Inferior parietal cortex (tissue), 1 donor: Measurements from ENCODE around the gene MPDZ.

Source experiments
- DNase-seq: peaks from one replicate; pipeline ENCODE4 v3.0.0-alpha.2; 2016; ENCODE audit errors: extremely low spot score

Gene MPDZ

DNA sequence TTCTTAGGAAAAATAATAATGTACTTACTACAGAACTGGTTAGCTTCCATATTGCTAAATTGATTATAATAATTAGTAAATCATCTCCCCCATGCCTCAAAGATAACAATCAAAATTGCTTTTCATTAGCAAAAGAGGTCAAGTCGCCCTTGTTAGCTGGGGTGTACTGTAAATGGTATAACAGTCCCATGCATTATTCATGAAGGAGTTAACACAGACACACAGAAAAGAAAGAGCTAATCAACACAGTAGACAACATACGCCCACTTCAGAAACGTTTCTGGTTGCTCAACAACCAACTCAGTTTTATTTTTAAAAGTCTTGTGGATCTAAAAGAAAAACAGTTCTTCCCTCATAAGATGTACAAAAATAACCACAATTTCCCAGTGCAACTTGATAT lies 100.2 kb downstream of the MPDZ start:
- DNase-seq: peak; percentile 32

DNA sequence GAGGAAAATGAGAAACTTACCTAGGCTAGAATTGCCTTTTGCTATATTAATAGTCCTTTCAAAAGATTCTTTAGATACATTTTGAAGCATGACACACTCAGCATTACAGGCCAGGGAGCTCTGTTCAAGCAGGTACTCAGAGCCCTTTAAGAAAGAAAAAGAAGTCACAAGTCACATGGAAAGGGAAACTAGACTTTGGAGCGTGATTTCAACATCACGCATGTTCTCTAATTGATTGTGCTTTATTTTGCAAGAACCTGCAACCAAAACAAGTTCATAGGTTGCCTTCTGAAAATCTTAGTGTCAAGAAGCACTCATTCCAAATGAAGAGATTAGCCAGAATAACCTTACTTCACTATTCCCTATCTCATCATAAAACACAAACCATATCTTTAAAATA lies 103.8 kb downstream of the MPDZ start:
- DNase-seq: no peak

DNA sequence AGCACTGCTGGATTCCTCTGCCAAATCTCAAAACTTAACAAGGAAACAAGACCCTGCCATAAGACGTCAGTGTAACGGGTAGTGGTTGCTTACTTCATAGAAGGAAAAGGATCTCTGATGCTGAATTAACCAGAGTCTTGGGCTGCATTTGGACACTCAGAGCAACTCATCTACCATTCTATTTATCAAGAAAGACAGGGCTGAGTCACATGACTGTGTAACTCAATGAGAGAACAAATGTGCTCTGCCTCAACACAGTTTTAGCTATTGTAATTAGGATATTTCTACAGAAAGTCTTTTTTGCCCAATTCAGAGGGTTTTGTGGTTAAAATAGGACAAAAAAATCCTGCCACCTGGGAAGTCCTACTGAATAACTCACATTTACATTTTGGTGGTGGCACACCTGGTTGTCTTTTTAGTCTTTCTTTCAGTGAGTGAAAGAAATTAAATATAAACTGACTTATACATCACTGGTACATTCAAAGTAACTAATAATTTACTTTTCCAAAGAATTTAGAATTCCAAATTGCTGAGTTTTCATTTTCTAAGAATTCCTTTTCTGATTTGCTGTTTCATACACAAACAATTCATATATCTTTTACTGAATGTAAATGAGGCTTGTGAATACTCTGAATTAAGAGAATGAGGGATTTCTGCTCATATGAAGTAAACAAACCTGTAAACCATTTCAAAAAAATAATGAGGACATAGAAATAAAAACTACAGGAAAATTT lies 104.4 kb downstream of the MPDZ start:
- DNase-seq: no peak

DNA sequence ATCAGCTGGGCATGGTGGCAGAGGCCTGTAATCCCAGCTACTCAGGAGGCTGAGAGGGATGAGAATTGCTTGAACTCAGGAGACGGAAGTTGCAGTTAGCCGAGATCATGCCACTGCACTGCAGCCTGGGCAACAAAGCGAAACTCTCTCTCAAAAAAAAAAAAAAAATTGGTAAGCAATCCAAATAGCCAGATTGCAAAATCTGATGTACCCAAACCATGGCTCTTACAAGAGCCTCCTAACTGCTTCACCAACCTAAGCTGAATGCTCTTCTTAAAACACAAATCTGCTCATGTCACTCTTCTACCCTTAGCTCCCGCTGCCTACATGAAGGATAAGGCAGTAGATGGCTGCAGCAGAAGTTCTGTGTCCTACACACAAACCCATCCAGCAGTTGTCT lies 105.9 kb downstream of the MPDZ start:
- DNase-seq: no peak

DNA sequence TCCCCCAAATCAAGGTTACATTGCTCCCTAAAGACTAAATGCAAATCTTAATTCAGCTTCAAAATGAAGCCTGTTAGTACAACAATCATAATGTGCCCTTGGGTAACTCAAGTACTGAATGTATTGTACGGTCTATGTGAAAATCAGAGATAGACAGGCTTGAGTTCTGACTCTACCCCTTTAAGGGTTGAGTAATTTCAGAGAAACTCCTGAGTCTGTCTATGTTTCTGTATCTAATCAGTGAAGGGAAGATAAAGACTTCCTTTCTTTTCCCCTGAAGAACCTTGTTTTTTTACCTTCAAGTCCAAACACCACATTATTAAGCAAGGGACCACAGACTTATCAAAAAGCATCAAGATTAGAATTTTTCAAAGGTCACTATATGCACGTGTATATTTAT lies 108.2 kb downstream of the MPDZ start:
- DNase-seq: no peak

DNA sequence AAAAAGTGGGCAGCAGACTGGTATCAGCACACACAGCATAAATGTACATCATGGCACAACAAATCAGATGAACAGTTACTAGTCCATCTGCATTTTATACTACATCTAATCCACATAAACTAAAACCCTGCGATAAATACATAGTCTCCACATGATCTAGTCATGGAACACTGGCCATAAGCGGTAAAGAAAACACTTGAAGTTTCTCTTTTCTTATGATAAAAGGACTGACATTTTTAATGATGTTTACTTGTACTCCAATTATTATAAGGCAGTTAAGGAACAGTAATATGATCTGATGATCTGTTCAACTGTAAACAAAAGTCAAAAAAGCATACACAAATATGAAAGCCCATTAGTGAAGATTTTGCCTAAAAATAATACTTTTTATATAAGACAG lies 112.5 kb downstream of the MPDZ start:
- DNase-seq: no peak

DNA sequence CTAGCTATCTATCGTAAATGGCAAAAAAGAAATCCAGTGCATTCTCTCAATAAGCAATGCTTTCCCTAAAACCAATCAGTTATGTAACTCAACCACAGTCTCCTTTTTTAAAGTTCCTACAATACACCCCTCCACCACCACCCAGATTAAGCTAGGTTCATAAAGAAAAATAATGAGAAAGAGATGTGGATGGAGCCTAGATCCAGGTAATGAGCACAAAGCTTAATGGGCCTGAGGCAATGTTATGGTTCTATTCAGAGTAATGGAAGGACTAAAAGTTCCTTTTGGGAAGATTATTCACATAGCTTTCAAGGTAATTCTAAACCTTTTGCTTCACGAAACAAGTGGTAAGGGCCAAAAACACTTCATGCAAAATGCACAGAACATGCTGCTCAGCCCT lies 113.5 kb downstream of the MPDZ start:
- peak; percentile 28 for DNase-seq

DNA sequence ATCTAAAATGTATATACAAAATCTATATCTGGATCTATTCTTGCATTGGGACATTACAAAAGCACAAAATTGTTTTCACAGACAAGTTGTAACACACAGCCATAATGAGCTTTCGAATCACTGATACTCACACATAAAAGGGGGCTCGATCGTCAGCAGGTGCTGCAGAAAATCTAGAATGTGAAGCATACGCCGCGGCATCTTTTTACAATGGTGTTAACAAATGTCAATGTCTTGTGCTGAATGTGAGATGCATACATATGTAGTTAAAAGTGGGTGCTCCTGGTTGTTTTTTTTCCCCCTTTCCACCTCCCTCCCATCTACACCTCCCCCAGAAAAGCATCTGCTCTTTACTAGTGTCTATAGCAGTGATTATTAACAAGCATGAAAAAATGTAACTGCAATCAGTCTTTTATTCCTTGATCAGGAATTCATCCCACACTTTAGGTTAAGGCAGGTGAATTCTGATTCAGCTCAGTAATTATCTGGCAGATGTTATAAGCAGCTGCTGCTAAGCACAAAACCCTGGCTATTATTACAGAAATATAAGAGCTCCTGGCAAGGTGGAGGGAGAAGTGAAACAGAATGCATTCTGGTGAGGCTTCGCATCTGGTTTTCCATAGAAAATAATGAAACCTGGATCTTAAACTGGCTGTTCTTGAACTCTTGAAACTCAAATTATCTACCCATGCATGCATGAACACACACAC lies 114.1 kb downstream of the MPDZ start:
- peak; percentile 16 for DNase-seq

DNA sequence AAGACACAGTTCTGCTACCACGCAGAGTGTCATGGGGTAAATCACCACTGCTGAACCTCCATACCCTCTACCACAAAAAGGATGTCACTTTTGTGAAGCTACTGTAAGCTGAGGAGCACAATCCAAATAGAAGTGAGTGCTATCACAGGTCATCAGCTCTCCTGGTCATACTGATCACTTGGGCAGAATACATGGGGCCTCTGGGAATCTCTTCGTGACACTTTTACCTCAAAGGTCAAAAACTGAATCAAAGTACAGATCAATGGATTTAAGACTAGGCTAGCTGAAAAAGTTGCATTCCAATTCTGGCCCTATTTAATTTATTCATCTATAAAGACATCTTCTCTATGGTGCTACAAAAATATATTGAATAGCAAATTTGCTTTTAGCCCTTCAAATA lies 115.5 kb downstream of the MPDZ start:
- no peak for DNase-seq

DNA sequence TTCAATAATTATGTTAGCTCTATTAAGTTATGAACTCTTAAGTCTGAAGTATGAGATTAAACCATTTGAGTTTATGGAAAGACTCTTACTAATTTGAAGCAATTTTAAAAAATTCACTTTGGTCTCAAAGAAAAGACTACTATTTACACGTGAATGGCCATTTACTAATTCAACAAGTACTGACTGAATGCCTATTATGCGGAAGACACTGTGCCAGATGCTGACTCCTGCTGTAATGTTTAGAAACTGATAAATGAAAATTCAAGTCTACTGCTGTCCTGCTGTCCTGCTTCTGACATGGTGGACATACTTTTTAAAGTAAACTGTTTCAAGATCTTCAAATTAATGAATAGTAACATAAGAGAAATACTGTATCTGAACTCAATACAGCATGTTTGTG lies 116.2 kb downstream of the MPDZ start:
- no peak for DNase-seq

DNA sequence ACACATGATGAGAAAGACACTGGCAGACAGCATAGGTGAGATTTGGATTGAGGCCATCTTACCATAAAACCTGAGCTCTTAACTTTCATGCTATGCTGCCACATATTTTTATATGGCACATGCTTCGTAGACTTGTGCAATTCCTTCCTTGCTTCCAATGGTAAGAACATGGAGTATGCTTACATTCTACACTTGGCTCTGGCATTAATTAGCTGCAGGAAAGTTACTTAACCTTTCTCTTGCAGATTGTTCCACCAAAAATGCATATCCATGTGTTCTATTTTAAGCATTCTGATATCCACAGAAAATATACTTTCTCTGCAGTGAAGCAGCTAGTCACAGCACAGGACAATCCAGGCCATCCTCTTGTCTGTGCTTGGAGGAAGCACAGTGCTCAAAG lies 119.4 kb downstream of the MPDZ start:
- no peak for DNase-seq

DNA sequence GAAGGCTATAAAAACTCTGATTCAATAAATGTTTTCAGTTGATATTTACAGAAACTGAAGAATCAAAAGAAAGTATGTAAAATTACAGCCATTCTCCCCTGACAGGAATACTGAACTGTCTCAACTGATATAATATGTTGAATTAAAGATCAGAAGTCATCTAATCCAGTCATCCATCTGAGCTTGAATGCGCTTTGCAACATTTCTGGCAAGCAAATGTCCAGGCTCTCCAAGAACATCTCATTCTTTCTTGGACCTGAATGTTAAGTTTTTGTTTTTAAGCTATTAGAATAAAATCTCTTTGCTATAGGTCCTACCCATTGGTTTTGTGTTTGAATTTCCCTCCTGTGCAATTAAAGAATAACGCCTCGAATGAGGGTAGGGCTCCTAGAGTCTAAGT lies 120.5 kb downstream of the MPDZ start:
- DNase-seq: no peak

DNA sequence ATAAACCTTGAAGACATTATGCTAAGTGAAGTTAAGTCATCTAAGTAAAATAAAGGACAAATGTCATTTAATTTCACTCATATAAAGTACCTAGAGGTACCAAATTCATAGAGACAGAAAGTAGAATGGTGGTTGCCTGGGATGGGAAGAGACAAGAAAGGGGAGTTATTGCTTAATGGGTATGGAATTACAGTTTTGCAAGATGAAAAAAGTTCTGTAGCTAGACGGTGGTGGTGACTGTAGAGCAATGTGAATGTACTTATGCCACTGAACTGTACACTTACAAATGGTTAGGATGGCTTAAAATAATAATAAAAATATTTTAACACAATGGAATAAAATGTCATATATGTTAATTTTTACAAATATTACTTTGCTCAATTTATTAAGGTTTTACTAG lies 128.0 kb downstream of the MPDZ start:
- DNase-seq: no peak

DNA sequence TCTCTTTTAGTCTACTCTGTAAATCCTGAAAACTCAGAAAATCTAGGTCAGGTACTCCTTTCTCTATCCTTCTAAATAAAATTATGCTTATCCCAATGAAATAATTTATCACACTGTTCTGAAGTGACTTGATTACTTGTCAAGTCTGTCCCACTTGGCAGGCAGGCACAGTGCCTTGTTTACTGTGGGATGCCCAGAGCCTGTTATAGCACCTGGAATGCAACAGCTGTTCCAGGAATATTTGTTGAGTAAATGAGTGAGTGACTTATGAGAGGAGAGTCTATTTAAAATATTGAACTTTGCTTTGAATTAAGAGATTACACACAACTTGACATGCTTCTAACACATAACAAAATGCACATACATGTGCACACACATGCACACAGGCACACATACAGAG lies 130.0 kb downstream of the MPDZ start:
- DNase-seq: no peak

DNA sequence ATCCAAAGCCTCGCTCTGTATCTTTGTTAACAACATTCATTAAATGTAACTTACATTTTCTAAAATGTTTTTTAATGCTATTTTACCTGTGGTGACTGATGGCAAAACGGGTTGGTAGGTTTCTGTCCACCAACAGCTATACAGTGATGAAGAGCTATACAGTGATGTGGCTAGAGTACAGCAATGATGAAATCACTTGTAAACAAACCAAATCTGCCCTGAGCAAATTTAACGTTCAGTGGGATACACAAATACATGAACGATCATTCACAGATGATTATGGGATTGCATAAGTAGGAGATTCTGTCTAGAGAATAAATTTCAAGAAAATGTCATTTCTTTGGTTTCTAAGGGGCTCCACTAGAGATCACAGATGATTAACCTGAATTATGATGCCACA lies 132.7 kb downstream of the MPDZ start:
- no peak for DNase-seq

DNA sequence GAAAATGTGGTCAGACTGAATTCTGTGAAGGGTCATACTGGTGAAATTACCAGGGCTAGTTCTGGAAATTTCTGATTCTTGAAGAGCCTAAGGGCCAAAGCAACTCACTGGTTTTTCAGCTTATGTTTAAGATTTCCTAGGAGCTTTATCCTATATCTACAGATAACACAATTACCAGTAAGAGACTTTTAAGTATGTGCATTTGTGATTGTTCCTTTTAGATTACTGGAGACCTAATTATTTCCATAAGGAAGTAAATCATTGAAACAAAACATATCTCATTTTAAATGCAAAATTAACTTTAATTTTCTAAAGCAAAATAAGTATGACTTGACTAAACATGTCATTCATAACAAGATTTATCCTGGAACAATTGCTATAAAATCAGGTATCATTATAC lies 134.2 kb downstream of the MPDZ start:
- DNase-seq: no peak

DNA sequence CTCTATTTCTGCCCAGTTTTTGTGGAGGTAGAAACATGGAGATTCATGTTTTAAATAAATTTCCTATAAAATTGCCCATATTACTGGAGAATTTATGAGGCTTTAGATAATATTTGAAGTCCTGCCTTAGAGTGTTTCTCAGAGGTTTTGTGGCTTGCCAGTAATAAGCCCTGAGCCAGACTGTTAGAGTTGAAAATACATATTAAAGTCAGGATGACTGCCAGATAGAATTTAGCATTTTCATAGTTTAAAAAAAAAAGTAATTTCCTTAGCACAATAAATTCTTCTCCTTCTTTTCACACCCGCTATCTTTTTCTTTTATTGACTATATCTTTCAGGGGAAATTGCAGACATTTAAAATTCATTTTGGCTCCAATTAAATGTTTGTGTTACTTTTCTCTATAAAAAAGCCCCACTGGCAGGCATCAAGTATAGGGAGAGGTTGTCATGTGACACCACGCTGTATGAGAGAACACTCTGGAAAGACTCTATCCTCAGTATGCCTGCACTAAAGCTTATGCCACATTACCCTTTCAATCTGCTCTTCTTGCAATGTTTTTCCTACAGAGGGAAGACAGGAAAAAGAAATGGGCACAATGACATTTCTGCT lies 135.2 kb downstream of the MPDZ start:
- DNase-seq: peak; percentile 50

DNA sequence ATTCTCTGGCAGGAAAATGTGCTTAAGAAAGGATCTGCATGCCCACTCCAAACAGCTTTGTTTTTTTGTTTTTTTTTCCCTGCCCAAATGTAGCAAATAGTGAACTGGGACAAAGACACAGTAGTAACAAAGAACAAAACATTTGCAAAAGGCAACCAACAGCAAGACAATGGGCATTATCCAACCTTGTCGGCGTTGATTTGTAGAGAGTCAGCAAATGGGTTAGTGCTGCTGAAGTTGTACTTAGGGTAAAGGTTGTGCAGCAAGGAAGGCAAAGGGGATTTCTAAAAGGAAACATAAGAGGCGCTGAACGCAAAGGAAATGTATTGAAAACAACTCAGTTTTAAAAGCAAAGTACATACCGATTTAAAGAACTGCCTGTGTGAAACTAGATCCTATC lies 136.2 kb downstream of the MPDZ start:
- peak; percentile 75 for DNase-seq

DNA sequence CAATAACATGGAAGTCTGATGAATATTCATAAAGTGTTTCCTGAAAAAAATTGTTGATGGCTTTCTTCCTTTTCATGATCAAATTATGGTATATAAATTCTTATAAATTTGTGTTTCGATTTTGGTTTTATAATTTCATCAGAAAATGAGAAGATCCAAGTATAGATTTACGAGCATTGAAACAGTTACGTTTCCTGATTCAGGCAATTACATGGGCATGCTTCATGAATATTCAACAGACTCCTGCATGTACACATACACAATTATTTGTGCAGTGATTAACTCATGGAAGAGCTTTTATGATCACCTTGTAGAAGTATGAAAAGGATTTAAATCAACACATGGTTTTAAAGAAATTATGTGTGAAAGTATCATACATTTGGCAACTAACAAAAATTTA lies 136.7 kb downstream of the MPDZ start:
- no peak for DNase-seq

DNA sequence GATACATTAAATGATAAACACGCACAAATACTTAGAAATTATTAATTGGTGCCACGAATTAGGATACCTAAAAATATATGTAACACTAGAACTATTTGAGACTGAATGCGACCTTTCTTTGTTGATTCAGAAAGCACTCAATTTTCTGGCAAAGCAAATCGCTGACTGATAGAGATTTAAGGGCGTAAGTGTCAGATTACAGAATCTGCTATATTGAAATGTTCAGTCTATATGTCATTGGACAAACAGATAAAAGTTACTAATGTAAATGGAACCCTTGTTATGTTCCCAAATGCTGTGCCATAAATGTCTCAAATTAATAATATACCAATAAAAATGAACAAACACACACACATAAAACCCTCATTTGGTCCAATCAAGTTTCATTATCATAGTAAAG lies 137.9 kb downstream of the MPDZ start:
- no peak for DNase-seq

DNA sequence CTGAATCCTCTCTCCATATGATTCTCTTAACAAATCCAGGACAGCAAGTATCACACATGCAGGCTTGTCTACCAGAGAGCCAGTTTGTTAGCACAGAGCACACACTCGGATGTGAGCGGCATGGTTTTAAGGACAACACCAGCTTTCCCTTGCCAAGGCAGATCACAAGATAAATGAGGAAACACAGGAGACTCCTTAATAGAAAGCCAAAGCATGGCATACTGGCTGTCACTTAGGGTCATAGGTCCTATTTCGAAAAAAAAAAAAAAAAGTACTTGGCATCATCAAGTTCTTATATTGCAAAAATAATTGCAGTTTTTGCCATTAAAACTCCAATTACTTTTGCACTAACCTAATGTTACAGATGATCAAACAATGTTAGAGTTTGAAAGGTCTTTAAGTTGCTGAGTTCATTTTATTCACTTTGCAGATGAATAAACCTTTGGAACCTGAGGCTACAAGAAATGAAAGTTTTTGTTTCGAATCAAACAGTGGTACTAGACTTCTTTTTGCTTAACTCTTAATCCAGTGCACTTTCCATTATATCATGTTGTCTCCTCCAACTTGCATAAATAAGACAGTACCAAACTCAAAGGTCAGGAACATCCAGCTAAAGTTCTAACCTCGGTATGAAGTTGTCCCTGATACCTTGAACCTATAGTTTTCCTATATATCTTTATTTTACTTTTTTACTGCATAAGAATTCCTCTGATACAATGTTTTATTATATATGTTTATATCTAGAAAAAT lies 138.5 kb downstream of the MPDZ start:
- DNase-seq: no peak

DNA sequence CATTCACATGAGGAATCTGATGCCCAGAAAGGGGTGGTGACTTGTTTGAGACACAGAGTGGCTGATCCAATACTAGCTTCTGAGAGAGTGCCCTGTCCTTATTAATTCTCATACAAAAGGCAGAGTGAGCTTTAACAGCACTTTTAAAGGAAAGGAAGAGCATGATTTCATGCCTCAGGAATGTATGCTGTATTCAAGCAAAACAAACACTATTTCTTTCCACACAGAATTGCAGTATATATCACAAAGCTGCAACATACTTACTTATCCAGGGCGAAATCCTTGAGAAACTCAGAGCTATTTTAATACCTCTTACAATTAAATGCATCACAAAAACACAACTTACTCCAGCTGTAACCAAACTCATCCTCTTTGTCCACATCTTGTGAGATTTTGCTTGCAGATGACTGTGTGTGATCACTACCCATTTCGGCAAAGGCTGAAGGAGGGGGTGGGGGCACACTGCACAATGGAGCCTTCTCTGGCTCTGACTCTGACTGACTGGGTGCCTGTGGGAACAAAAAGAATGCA lies 139.8 kb downstream of the MPDZ start:
- DNase-seq: peak; percentile 55
